Fibroblast of skin of left quadriceps (primary cell): ENCODE results near the gene GRIK3.
"Not testable (repeated sequence)": the region's sequence is repeated elsewhere in the genome, so short reads cannot be mapped to it uniquely, and the experiment has no call there.

ENCODE experiments used
- DNase-seq, 2 experiments: peaks; one replicate each; pipeline ENCODE4 v3.0.0-alpha.2; 2013; ENCODE audit warnings: low read depth in 2 of 2

The GRIK3 gene

GRCh38 chr1:37034121-37035013, at the start of gene GRIK3:
Gene GRIK3 (minus strand): TSS chr1:37034515. CDS start chr1:37034108, 407 bp downstream.
- DNase-seq, result no peak

- no peak for DNase-seq
These were observed 49.7 kb upstream of the GRIK3 start for GRCh38 chr1:37084013-37084412.

- no peak for DNase-seq
These were observed 49.3 kb upstream of the GRIK3 start for GRCh38 chr1:37083603-37084002.

- not testable (repeated sequence) for DNase-seq
These were observed 46.1 kb upstream of the GRIK3 start for GRCh38 chr1:37080296-37080986.

- no peak for DNase-seq
These were observed 44.6 kb upstream of the GRIK3 start for GRCh38 chr1:37078866-37079265.

GRCh38 chr1:37076168-37076567, 41.9 kb upstream of the GRIK3 start:
- no peak for DNase-seq

- DNase-seq, result no peak
These were observed 39.6 kb upstream of the GRIK3 start for GRCh38 chr1:37073854-37074379.

GRCh38 chr1:37073152-37073853, 39.0 kb upstream of the GRIK3 start:
- DNase-seq, result no peak

GRCh38 chr1:37071829-37072228, 37.5 kb upstream of the GRIK3 start:
- no peak for DNase-seq

- DNase-seq, result no peak
These were observed 35.8 kb upstream of the GRIK3 start for GRCh38 chr1:37070126-37070525.

GRCh38 chr1:37069406-37069805, 35.1 kb upstream of the GRIK3 start:
- no peak for DNase-seq

GRCh38 chr1:37068897-37069296, 34.6 kb upstream of the GRIK3 start:
- DNase-seq, result no peak

GRCh38 chr1:37068260-37068659, 33.9 kb upstream of the GRIK3 start:
- DNase-seq, result no peak

GRCh38 chr1:37064039-37064438, 29.7 kb upstream of the GRIK3 start:
- no peak for DNase-seq

GRCh38 chr1:37059346-37059745, 25.0 kb upstream of the GRIK3 start:
- DNase-seq, result no peak

GRCh38 chr1:37058424-37058988, 24.2 kb upstream of the GRIK3 start:
- no peak for DNase-seq

- no peak for DNase-seq
These were observed 22.0 kb upstream of the GRIK3 start for GRCh38 chr1:37056325-37056724.

- DNase-seq, result no peak
These were observed 21.3 kb upstream of the GRIK3 start for GRCh38 chr1:37055631-37056030.

GRCh38 chr1:37053173-37053572, 18.9 kb upstream of the GRIK3 start:
- DNase-seq, result no peak

GRCh38 chr1:37052120-37052519, 17.8 kb upstream of the GRIK3 start:
- no peak for DNase-seq

GRCh38 chr1:37051346-37051745, 17.0 kb upstream of the GRIK3 start:
- no peak for DNase-seq

- DNase-seq, result no peak
These were observed 13.2 kb upstream of the GRIK3 start for GRCh38 chr1:37047542-37047941.
